Metanephros (tissue), 2 donors: Measurements from ENCODE around the gene PGLYRP3. TPM values are rescaled to one million over a fixed set of nuclear protein-coding genes. Genes with fewer than 3 reads are reported as not detected.

ENCODE experiments used
- small RNA-seq: library from RNA; depleted of rRNA; stranded (forward); fragments of <200 nt; gene quantifications from one replicate; pipeline ENCODE3, GENCODE V24; 2014; ENCODE audit warnings: low replicate concordance
- total RNA-seq: library from RNA; depleted of rRNA; stranded (reverse); fragments of >200 nt; gene quantifications from one replicate; pipeline ENCODE4 v1.2.3, GENCODE V29; 2014

Gene PGLYRP3, protein sequence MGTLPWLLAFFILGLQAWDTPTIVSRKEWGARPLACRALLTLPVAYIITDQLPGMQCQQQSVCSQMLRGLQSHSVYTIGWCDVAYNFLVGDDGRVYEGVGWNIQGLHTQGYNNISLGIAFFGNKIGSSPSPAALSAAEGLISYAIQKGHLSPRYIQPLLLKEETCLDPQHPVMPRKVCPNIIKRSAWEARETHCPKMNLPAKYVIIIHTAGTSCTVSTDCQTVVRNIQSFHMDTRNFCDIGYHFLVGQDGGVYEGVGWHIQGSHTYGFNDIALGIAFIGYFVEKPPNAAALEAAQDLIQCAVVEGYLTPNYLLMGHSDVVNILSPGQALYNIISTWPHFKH
- total RNA-seq, result not detected

DNA sequence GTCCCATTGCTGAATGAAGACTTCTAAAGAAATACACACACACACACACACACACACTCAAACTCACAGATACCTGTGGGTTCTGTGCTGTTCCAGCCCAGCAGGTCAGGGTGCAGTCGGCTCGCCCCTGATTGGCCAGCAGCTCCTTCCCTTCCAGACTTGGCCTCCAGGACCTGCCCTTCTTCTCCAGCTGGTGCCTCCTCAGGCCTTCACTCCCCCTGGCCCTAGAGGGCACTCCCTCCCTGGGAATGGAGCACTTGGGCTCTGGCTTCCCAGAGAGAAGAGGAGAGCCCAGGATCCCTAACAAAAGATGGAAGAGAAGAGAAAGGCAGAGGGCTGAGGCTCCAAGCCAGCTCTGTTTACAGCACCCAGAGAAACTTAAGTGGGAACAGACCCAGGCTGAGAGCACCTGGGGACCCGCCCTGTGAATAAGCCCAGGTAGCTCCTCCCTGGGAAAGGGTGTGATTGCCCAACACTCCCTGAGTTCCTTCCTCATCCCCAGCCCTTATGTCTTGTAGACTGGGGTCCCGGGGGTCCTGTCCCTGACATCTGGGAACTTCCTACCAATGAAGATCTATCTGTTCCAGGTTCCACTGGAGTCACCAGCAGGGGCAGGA is at the start of gene PGLYRP3:
Gene PGLYRP3 (minus strand): TSS at position 383 of the 617 bp plus-strand sequence. CDS start 2,287 bp downstream, outside the sequence.

DNA sequence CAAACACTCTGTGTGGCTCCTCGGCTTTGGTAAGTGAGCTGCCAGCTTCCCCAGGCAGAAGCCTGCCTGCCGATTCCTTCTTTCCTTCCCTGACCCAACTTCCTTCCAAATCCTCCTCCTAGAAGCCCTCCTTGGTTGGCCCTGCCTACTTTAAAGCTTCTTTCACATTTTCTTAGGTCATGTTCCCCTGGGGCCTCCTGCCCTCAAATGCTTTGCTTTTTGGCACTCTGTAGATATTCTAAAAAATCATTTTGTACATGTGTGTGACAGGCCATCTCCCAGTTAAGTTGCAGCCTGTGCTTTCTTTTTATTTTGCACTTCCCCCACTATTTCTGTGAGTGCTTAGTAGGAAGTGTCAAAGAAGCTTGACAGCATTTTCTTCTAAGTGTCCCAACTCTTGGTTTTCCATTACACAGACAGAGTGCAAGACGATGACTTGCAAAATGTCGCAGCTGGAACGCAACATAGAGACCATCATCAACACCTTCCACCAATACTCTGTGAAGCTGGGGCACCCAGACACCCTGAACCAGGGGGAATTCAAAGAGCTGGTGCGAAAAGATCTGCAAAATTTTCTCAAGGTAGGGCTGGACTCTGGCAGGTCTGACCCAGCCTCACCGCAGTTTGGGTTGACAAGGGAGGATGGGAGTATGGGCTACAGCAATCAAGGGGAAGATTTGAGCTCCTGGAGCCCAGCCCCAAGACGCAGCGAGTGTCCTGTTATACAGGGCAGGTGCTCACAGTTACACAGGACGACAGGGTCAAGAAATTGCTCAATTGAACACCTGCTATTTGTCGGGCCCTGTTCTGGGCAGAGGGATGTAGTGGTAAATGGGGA is 45.3 kb upstream of the PGLYRP3 start, which contains the start of gene S100A9:
Gene S100A9 (plus strand): TSS at position 2 of the 838 bp plus-strand sequence. CDS start 430 bp downstream, at position 432.

DNA sequence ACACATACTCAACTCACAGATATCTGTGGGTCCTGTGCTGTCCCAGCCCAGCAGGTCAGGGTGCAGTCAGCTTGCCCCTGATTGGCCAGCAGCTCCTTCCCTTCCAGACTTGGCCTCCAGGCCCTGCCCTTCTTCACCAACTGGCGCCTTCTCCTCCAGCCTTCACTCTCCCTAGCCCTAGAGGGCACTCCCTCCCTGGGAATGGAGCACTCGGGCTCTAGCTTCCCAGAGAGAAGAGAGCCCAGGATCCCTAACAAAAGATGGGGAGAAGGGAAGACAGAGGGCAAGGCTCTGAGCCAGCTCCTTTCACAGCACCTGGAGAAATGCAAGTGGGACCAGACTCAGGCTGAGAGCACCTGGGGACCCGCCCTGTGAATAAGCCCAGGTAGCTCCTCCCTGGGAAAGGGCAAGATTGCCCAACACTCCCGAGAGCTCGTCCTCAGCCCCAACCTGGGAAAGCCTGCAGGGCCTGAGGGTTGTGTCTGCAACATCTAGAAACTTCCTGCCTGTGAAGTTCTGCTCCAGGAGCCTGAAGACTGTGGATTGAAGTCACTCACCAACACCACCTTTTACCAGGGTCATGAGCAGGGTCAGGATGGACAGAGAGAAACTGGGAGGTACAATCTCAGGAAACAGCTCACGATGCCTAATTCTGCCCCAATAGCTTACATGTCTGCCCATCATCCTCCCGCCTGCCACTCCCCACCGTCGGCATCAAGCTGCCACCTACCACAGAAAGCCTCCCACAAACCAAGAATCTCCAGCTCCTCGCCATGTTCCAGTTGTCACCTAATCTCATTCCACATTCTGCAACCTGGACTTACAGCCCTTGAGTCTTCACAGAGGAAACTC is 36.0 kb upstream of the PGLYRP3 start, which contains the start of gene PGLYRP4:
Gene PGLYRP4 (minus strand): TSS at position 331 of the 852 bp plus-strand sequence. CDS start 909 bp downstream, outside the sequence.

DNA sequence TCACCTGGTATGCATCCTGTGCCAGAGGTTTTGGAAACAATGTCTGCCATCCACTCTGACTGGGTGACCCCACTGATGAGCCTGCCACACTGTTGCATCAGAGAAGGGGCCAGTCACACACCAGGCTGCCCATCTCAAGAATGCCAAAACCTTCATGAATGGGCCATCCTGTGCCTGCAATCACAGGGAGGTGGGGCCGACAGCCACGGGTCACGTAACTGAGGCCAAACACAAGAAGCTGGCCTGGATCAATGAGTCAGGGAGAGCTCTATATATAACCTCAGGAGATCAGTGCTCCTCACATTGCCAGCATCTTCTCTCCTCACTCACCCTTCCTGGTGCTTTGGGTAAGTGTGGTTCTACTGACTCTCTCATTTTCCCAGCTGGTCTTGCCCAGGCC is 53.4 kb downstream of the PGLYRP3 start, which contains the start of gene LORICRIN:
Gene LORICRIN (plus strand): TSS at position 301 of the 400 bp plus-strand sequence. CDS start 1,263 bp downstream, outside the sequence.

Small RNAs within 50 kb of the gene (small RNA-seq; reads per million reads assigned to genes)
- gene RNU6-160P, result not detected

Other genes with a start within 250 kb of the PGLYRP3 start
- not detected for gene SPRR2B, start 241.3 kb downstream of the PGLYRP3 start, total RNA-seq
- gene SPRR2E, start 218.4 kb downstream of the PGLYRP3 start, total RNA-seq, result not detected
- not detected for gene SPRR2F, start 199.4 kb downstream of the PGLYRP3 start, total RNA-seq
- not detected for gene SPRR2G, start 162.1 kb downstream of the PGLYRP3 start, total RNA-seq
- gene LELP1, start 109.5 kb downstream of the PGLYRP3 start, total RNA-seq, result not detected
- gene PRR9, start 95.4 kb downstream of the PGLYRP3 start, total RNA-seq, result not detected
- gene LORICRIN, start 53.3 kb downstream of the PGLYRP3 start, total RNA-seq, result not detected
- gene PGLYRP4, start 35.9 kb upstream of the PGLYRP3 start, total RNA-seq, result not detected
- gene S100A9, start 44.9 kb upstream of the PGLYRP3 start, total RNA-seq, result 258 TPM
- 32.5 TPM for gene S100A12, start 62.7 kb upstream of the PGLYRP3 start, total RNA-seq
- 89.2 TPM for gene S100A8, start 78.1 kb upstream of the PGLYRP3 start, total RNA-seq
- not detected for gene S100A7A, start 103.6 kb upstream of the PGLYRP3 start, total RNA-seq
- gene S100A7, start 147.7 kb upstream of the PGLYRP3 start, total RNA-seq, result not detected
- gene S100A6, start 223.0 kb upstream of the PGLYRP3 start, total RNA-seq, result 221 TPM
- 0.82 TPM for gene S100A5, start 228.0 kb upstream of the PGLYRP3 start, total RNA-seq
- gene S100A4, start 232.9 kb upstream of the PGLYRP3 start, total RNA-seq, result 37.4 TPM
- gene S100A3, start 236.3 kb upstream of the PGLYRP3 start, total RNA-seq, result not detected